Astrocyte of the hippocampus (primary cell): ENCODE results near the gene SPOCK1.

Source experiments
- DNase-seq: peaks from one replicate; pipeline ENCODE4 v3.0.0; 2011; ENCODE audit warnings: low read depth, low spot score

The SPOCK1 gene

GRCh38 chr5:137492331-137492730 is 6.8 kb downstream of the SPOCK1 start:
- peak; percentile 53 for DNase-seq

DNA sequence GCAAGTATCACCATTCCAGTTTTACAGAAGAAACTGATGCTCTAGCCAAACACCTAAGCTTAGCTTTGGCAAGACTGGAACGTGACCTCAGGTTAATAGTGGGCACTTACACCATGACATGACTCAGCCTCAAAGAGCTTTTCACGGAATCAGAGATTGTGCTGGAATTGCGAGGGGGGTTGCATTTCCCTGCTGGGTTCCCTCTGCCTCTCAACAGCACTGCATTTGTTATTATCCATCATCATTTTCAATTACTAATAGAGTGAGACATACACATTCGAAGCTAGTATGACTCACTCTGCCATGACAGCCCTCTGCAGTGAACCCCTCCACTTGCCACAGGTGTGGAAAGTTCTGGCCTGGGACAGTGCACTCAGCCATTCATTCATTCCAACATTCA is 8.0 kb downstream of the SPOCK1 start:
- peak; percentile 54 for DNase-seq

DNA sequence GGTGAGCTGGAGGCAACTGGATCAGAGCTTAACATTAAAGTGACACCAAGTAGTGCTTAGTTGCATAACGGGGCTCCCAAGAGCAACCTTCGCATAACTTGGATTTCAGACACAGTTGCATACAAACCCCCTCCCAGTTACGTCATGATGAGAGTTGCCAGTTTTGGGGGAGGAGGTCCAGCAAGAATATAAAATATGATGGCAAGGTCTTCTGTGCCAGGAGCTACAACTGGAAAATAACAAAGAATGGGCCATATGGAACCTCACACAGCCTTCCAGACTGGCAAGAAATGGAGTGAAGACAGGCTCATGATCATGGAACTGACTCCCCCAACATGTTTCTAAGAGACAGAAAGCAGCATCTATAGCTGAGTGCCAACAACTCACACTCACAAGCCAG is 8.5 kb downstream of the SPOCK1 start:
- no peak for DNase-seq

- DNase-seq, result no peak
Observed at GRCh38 chr5:137488974-137489373, 10.2 kb downstream of the SPOCK1 start.

DNA sequence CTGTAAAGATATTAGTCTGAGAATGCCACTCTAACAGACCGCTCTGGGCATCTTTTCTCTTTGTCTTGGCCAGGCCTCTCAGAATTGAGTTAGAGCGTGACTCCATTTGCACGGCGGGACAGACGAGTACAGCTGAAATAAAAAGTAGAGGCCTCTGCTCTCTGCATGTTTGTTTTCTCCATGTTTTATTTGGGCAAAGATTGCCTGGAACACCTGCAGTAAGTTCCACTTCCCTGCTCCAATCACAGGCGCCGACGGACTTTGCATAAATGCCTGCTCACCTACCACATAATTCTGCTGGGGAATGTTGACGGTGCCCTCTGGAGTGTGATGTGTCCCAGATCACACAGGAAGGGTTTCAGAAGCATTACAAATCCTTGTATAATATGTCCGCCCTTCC is 10.6 kb downstream of the SPOCK1 start:
- no peak for DNase-seq

GRCh38 chr5:137487600-137487999 is 11.5 kb downstream of the SPOCK1 start:
- peak; percentile 93 for DNase-seq

DNA sequence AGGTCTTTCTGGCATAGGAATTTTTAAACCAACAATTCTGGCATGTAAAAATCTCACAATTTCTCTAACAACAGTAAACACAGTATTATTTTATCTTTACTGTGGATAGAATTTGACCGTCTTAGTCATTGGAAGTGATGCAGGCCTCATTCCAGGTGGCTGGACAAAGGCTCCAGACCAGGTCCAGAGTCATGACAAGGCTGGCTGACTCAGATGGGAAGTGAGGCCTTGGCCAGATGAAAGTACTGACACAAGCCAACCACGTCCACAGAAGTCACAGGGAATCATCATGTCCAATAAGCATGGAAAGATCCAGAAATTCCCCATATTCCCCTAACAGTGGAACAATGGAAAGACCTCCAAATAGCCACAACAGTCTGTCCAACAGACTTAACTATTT is 12.4 kb downstream of the SPOCK1 start:
- peak; percentile 76 for DNase-seq

DNA sequence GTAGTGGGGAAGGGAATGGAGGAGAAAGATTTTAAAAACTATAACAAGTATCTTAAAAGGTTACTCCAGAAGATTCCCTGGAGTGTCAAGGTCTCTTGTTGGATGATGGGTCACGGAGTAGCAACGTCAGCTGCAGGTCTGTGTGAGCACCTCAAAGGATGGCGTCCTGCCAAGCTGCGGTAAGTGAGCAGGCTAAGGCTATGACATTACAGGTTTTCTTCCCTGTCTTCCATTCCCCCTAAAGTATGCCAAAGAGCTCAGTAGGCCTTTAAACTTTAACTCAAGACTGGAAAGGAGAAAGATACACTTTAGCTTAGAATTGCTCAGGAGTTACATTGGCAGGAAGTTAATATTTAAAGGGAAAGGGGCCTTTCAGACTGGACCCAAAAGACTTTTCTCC is 17.5 kb downstream of the SPOCK1 start:
- no peak for DNase-seq

GRCh38 chr5:137478043-137478442 is 21.1 kb downstream of the SPOCK1 start:
- no peak for DNase-seq

DNA sequence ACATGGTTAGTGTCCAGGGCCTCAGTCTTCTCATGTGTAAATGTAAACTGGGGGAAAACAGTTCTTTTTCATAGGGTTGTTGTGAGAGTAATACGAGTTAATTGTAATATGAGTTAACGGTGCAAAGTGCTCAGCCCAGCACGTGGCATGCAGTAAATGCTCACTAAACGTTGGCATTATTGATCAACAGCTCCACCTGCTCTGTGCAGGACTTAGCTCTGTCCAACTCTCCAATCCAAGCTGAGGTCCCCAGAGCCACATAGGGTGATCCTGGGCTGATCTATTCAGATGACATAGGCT is 28.3 kb downstream of the SPOCK1 start:
- DNase-seq, result no peak

DNA sequence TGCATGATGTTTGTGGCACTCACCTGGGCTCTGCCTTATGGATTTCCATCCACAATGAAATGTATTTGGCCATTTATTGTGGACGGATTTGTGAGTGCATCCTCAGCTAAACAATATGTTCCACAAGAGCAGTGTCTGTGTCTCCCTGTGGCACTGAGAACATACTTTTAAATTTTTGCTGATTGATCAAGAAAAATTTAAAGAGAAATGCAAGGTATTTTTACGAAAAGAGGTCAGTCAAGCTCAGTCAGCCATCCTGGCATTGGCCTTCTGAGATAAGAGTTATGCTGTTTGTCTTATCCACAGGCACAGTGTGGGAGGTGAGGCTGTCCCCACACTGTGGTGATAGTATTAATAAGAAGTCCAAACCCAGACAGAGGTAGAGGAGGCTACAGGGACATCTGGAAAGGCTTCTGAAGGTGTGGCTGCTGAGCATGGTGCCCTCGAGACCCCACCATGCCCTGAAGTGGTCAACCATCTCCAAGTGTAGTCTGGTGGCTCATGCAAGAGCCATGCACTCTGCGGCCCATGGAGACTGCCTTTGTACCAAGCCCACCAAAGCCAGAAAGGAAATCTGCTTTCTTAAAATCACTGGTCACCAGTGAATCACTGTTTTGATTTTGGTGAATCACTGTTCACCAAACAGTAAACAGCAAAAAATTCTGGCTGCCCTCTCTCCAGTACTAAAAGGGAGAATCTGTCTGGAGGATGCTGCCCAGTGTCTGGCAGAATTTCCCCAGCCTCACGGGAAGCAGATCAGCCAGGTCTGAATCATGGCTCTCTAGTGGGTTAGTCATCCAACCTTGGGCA is 28.8 kb downstream of the SPOCK1 start:
- peak; percentile 92 for DNase-seq

DNA sequence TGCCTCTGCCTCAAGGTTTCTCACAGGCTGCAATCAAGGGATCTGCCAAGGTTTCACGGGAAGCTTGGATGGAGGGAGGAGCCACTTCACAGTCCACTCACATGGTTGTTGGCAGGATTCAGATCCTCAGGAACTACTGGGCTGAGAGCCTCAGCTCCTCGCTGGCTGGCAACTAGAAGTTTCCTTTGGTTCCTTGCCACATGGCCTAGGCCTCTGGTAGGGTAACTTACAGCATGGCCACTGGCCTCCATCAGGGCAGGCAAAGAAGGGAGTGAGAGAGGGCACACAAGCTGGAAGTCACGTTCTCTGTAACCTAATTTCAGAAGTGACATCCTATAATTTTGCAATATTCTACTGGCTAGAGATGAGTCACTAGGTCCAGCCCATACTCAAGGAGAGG is 32.2 kb downstream of the SPOCK1 start:
- DNase-seq, result peak; percentile 67

DNA sequence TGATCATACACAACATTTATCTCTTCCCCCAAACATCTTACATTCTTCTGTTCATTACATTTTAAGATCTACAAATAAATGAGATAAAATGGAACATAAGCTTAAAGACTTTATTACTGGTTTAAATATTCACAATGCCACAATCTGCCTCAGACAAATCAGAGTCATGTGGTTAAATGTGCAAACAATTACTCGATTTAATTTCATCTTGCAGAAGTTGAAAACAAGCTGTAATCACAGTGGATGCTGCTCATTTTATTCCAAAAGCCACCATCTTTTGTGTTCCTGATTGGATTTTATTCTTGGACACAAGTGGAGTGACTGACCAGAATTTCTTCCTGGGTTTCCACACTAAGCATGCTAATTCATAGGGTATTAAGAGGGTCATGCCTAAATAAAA is 33.2 kb downstream of the SPOCK1 start:
- DNase-seq, result no peak

- no peak for DNase-seq
Observed at GRCh38 chr5:137462816-137463520, 36.2 kb downstream of the SPOCK1 start.

DNA sequence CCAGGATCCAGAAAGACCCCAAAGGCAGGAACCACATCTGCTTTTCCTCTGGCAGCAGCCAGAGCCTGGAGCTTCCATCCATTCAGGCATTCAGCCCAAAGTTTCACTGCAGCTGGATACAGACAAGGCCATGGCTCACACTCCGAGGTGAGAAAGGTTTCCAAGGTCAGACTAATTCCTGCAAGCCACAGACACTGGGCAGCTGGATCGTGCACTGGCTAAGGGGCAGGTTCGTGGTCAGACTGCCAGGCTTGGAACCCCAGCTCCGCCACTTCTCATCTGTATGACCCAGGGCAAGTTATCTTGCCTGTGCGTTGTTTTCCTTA is 36.9 kb downstream of the SPOCK1 start:
- no peak for DNase-seq

DNA sequence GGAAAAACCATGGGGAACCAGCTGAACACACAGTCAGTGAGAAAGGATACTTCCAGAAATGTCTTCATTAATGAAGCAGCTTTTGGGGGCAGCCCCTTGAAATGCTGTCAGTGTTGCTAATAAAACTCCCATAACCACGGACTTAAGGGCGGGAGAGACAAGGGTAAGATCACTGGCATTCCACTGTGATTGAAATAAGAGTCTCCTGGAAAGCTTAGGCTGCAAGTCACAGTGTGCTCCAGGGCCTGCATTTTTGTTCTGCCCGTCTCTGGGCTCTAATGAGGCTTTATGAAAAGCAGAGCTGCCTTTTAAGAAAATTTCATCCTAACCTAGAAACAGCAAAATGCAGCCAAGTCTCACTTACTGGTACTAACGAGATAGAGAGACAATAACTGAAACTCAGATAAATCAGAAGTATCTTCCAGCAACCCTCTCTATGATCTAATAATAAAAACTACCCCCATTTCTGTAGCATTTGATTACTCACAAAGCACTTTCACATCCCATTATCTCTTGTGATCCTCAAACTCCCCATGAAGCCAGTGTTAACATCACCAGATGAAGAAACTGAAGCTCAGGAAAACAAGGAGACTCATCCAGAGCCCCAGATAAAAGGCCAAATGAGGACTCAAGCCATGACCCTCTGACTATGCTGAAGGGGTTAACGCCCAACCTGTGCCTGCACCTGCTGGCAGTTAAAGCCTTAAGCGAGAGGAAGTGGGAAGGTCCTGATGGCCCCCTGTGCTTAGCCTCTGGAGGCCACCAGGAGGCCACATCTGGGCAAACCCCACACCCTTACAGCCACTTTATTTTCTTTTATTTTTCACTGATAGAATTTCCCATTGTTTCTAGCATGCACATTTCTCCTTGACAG is 37.5 kb downstream of the SPOCK1 start:
- peak; percentile 26 for DNase-seq

- no peak for DNase-seq
Observed at GRCh38 chr5:137454671-137455070, 44.5 kb downstream of the SPOCK1 start.

DNA sequence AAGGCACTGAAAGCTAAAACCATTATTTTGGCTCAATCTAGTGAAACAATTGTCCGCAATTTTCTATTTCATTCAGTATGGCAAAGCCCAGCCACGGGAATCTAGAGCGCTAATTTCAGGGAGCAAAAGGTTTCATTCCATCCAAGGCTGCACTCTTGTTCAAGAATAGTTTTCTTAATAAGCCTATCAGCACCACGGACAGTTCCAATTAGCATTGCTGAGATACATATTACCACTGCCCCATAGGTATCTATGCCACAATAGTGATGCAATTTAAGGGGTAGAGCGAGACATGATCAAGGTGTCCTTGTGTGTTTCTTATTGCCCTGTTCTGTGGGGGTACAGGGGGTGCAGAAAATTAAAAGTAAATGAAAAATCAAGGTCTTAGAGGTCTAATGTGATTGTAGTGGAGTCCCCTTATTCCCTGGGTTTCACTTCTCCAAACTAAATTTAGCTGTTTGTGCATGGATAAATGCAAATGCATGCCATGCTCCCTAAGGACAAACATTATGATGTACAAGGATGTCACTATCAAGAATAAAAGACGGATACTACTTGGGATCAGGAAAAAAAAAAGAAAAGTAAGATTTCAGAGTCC is 45.5 kb downstream of the SPOCK1 start:
- peak; percentile 74 for DNase-seq

GRCh38 chr5:137450759-137451158 is 48.4 kb downstream of the SPOCK1 start:
- DNase-seq, result no peak

- DNase-seq, result no peak
Observed at GRCh38 chr5:137448868-137449267, 50.3 kb downstream of the SPOCK1 start.

DNA sequence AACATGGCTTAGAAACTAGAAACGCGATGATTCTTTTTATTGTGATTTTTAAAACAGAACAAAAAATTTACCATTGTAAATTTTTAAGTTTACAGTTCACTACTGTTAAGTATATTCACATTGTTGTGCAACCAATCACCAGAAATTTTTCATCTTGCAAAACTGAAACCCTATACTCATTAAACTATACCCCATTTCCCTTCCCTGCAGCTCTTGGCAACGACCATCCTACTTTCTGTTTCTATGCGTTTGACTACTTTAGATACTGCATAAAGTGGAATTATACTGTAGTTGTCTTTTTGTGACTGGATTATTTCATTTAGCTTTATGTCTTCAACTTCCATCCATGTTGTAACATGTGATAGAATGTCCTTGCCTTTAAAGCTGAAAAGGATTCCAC is 52.5 kb downstream of the SPOCK1 start:
- DNase-seq, result no peak

DNA sequence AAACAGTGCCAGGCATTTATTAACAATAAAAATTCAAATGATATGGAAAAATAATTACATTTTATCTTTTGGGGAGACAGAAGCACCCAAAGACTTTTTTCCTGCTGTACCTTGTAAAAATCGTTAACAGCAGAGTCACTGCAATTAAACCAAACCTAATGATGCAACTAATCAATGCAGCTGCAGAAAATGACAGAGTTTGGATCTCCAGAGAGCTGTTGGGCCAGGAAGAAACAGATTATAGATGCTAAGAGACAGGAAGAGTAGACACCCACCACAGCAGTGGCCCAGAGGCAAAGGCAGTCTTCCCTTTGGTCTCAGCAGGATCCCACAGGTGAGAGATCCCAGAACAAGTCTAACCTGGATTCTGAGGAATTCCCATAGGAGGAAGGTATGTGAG is 53.0 kb downstream of the SPOCK1 start:
- no peak for DNase-seq
